ENCODE measurements around the gene NT5C2.
"Not testable (repeated sequence)": the region's sequence is repeated elsewhere in the genome, so short reads cannot be mapped to it uniquely, and the experiment has no call there.

DNA sequence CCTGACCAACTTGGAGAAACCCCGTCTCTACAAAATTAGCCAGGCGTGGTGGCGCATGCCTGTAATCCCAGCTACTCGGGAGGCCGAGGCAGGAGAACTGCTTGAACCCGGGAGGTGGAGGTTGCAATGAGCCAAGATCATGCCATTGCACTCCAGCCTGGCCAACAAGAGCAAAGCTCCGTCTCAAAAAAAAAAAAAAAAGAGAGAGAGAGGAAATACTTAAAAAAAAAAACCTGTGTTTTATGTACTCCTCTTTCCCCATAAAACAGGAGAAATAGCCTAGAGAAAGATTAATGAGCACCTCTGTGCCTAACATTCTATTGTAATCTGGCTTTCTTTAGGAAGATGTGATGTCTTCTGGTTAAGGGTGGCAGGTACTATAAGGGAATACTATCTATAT lies 1.9 kb downstream of the NT5C2 start:
- TF ChIP-seq CTCF (IDR thresholded peaks at IDR 0.05; ENCODE audit: low read depth, low read length); POLR2A (IDR thresholded peaks at IDR 0.05; ENCODE audit: extremely low read depth, insufficient read length); MYC (IDR thresholded peaks at IDR 0.05; ENCODE audit: low read depth, low read length): not testable (repeated sequence)
- TF ChIP-seq, protein P1, sequence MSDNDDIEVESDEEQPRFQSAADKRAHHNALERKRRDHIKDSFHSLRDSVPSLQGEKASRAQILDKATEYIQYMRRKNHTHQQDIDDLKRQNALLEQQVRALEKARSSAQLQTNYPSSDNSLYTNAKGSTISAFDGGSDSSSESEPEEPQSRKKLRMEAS (IDR thresholded peaks at IDR 0.05; ENCODE audit: low read depth, low read length), result not testable (repeated sequence)

Measured in NB4 (cell line).